ENCODE data around the gene VOPP1.

GRCh38 chr7:55485501-55486191 is 86.7 kb downstream of the VOPP1 start:
- TF ChIP-seq CTCF (IDR thresholded peaks at IDR 0.05; ENCODE audit: insufficient read depth, low read length, poor library complexity, severe bottlenecking) (no peak), EZH2phosphoT487 (conservative IDR thresholded peaks at IDR 0.05; ENCODE audit: low read length) (no peak)
